ENCODE results near the gene CRB2.

CRB2 gene

GRCh38 chr9:123391946-123392345 lies 35.9 kb downstream of the CRB2 start:
- Histone ChIP-seq H3K4me1 (ENCODE audit: control insufficient read depth, low read length) (no peaks in the 10 kb centered on the region), H3K9me3 (ENCODE audit: control insufficient read depth, insufficient read depth, low read length) (no peaks in the 10 kb centered on the region), H3K27ac (ENCODE audit: low read depth, low read length) (no peak overlapping the region), H3F3A (ENCODE audit: control insufficient read depth, insufficient read depth) (no peaks in the 10 kb centered on the region), H3K79me2 (ENCODE audit: control insufficient read depth, low read length) (no peaks in the 10 kb centered on the region), H3K9me2 (replicated peaks; ENCODE audit: control insufficient read depth, low read length) (no peaks in the 10 kb centered on the region), H3K27me3 (ENCODE audit: control insufficient read depth, low read length) (no peaks in the 10 kb centered on the region), H3K4me3 (ENCODE audit: low read length) (no peak overlapping the region), H4K20me1 (ENCODE audit: control insufficient read depth, insufficient read depth, low read depth, low read length) (no peaks in the 10 kb centered on the region), H3K4me2 (ENCODE audit: low read length) (no peak overlapping the region), H3K36me3 (ENCODE audit: control insufficient read depth, low read length) (no peaks in the 10 kb centered on the region)
- no peak for TF ChIP-seq CTCF (IDR thresholded peaks at IDR 0.05; ENCODE audit: low read depth, low read length, poor library complexity, severe bottlenecking)
- TF ChIP-seq EZH2phosphoT487 (IDR thresholded peaks at IDR 0.05; ENCODE audit: borderline replicate concordance, low read length): no peak

- no peaks in the 10 kb centered on the region for H3K36me3 ChIP-seq (ENCODE audit: control insufficient read depth, low read length)
- H3K27me3 ChIP-seq (ENCODE audit: control insufficient read depth, low read length): no peaks in the 10 kb centered on the region
- H3F3A ChIP-seq (ENCODE audit: control insufficient read depth, insufficient read depth): no peaks in the 10 kb centered on the region
- H3K4me3 ChIP-seq (ENCODE audit: low read length): no peak overlapping the region
- no peaks in the 10 kb centered on the region for H3K79me2 ChIP-seq (ENCODE audit: control insufficient read depth, low read length)
- no peaks in the 10 kb centered on the region for H3K9me3 ChIP-seq (ENCODE audit: control insufficient read depth, insufficient read depth, low read length)
- H3K4me1 ChIP-seq (ENCODE audit: control insufficient read depth, low read length): no peaks in the 10 kb centered on the region
- no peak overlapping the region for H3K27ac ChIP-seq (ENCODE audit: low read depth, low read length)
- H4K20me1 ChIP-seq (ENCODE audit: control insufficient read depth, insufficient read depth, low read depth, low read length): no peaks in the 10 kb centered on the region
- H3K4me2 ChIP-seq (ENCODE audit: low read length): no peak overlapping the region
- no peak for TF ChIP-seq CTCF (IDR thresholded peaks at IDR 0.05; ENCODE audit: low read depth, low read length, poor library complexity, severe bottlenecking)
- no peak for TF ChIP-seq EZH2phosphoT487 (IDR thresholded peaks at IDR 0.05; ENCODE audit: borderline replicate concordance, low read length)
- no peaks in the 10 kb centered on the region for H3K9me2 ChIP-seq (replicated peaks; ENCODE audit: control insufficient read depth, low read length)
Measured at GRCh38 chr9:123392802-123393201, 36.8 kb downstream of the CRB2 start.

GRCh38 chr9:123394291-123395235 lies 38.6 kb downstream of the CRB2 start:
- Histone ChIP-seq H3K4me1 (ENCODE audit: control insufficient read depth, low read length) (no peaks in the 10 kb centered on the region), H3K36me3 (ENCODE audit: control insufficient read depth, low read length) (no peaks in the 10 kb centered on the region), H3K9me3 (ENCODE audit: control insufficient read depth, insufficient read depth, low read length) (no peaks in the 10 kb centered on the region), H3K4me3 (ENCODE audit: low read length) (no peak overlapping the region), H3K79me2 (ENCODE audit: control insufficient read depth, low read length) (no peaks in the 10 kb centered on the region), H3F3A (ENCODE audit: control insufficient read depth, insufficient read depth) (no peaks in the 10 kb centered on the region), H3K9me2 (replicated peaks; ENCODE audit: control insufficient read depth, low read length) (no peaks in the 10 kb centered on the region), H3K27me3 (ENCODE audit: control insufficient read depth, low read length) (no peaks in the 10 kb centered on the region), H4K20me1 (ENCODE audit: control insufficient read depth, insufficient read depth, low read depth, low read length) (0 out of 2 replicates have a peak, but pooled peaks cover 3% of the 10 kb centered on the region), H3K27ac (ENCODE audit: low read depth, low read length) (no peak overlapping the region), H3K4me2 (ENCODE audit: low read length) (no peak overlapping the region)
- no peak for TF ChIP-seq EZH2phosphoT487 (IDR thresholded peaks at IDR 0.05; ENCODE audit: borderline replicate concordance, low read length)
- no peak for TF ChIP-seq CTCF (IDR thresholded peaks at IDR 0.05; ENCODE audit: low read depth, low read length, poor library complexity, severe bottlenecking)
